Measurements from ENCODE around the gene TEKTIP1.

DNA sequence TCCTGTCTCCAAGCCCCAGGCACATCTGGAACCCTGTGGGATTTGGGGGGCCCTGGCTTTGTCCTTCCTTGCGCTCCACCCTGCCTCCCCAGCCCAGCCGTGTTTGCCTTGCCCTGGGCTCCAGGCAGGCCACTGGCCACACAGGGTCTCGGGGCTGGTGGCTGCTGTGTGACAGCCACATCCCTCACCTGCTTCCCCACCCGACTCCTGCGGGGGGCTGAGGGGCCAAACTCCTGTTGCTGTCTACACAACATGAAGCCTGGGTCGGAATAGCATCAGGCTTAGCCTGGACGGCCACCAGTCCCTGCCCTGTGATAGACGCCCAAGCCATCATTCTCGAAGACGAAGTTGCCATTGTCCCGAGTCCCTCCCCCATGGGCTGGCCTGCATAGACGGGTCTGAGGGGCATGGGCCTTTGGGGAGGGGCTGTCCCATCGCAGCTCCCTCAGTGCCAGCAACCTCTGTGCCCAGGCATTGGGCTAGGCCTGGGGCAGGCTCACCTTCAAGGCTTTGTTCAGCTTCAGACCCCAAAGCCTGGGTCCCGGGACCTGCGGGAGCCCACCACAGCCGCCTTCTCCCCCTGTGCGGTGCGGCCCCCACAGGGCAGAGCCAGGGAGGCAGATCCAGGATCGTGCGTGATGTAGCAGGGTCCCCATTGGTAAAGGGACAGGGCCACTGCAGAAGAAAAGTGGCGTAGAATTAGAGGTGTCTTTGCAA lies 15.5 kb upstream of the TEKTIP1 start:
- TF ChIP-seq POLR2A (IDR thresholded peaks at IDR 0.05; ENCODE audit: low read depth, low read length) (no peak), RAD21 (IDR thresholded peaks at IDR 0.05; ENCODE audit: low read length) (no peak), CHD1 (IDR thresholded peaks at IDR 0.05; ENCODE audit: low read depth, low read length) (no peak), MAZ (IDR thresholded peaks at IDR 0.05; ENCODE audit: borderline replicate concordance, low read depth, low read length) (no peak), SMC3 (IDR thresholded peaks at IDR 0.05; ENCODE audit: low read depth, low read length) (no peak), BHLHE40 (IDR thresholded peaks at IDR 0.05; ENCODE audit: low read depth, low read length) (no peak), FOS (IDR thresholded peaks at IDR 0.05; ENCODE audit: low read depth, low read length) (no peak)
- TF ChIP-seq, protein P1, sequence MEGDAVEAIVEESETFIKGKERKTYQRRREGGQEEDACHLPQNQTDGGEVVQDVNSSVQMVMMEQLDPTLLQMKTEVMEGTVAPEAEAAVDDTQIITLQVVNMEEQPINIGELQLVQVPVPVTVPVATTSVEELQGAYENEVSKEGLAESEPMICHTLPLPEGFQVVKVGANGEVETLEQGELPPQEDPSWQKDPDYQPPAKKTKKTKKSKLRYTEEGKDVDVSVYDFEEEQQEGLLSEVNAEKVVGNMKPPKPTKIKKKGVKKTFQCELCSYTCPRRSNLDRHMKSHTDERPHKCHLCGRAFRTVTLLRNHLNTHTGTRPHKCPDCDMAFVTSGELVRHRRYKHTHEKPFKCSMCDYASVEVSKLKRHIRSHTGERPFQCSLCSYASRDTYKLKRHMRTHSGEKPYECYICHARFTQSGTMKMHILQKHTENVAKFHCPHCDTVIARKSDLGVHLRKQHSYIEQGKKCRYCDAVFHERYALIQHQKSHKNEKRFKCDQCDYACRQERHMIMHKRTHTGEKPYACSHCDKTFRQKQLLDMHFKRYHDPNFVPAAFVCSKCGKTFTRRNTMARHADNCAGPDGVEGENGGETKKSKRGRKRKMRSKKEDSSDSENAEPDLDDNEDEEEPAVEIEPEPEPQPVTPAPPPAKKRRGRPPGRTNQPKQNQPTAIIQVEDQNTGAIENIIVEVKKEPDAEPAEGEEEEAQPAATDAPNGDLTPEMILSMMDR (conservative IDR thresholded peaks at IDR 0.05; ENCODE audit: low read depth, low read length): no peak
- TF ChIP-seq, protein P2, sequence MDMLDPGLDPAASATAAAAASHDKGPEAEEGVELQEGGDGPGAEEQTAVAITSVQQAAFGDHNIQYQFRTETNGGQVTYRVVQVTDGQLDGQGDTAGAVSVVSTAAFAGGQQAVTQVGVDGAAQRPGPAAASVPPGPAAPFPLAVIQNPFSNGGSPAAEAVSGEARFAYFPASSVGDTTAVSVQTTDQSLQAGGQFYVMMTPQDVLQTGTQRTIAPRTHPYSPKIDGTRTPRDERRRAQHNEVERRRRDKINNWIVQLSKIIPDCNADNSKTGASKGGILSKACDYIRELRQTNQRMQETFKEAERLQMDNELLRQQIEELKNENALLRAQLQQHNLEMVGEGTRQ (IDR thresholded peaks at IDR 0.05; ENCODE audit: low read depth, low read length): no peak

All from IMR-90 (cell line).